GM18907 (cell line): ENCODE measurements around the gene BCL3.

Source experiments
- ATAC-seq: cut with Tn5 transposase; IDR thresholded peaks from one replicate; pipeline ENCODE4 v1.9.1; 2021; ENCODE audit warnings: mild to moderate bottlenecking, moderate library complexity; ENCODE audit not compliant: unreplicated experiment

The BCL3 gene

DNA sequence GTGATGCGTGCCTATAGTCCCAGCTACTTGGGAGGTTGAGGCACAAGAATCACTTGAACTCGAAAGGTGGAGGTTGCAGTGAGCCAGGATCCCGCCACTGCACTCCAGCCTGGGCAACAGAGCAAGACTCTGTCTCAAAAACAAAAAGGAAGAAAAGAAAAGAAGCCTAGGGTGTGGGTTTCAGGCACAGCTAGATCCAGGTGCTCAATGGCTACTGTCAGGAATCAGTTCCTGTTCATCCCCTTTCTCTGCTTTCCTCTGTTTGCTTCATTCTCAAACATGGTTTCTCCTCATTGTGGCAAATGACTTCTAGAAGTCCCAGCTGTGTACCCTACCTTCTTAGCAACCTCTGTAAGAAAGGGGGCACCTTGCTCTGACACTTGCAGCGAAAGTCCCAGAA lies 35.0 kb downstream of the BCL3 start:
- ATAC-seq: no peak

DNA sequence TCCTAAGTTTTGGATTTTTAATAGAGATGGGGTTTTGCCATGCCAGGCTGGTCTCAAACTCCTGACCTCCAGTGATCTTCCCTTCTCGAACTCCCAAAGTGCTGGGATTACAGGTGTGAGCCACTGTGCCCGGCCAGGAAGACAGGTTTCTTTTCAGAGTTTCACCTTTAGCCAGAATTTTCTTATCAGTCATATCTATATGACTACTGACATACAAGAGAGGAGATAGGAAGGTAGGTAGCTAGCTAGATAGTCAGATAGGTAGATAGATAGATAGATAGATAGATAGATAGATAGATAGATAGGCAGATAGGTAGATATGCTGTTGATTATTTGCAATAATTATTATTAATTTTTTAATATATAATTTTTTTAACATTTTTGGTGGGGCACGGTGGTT lies 36.8 kb downstream of the BCL3 start:
- no peak for ATAC-seq

DNA sequence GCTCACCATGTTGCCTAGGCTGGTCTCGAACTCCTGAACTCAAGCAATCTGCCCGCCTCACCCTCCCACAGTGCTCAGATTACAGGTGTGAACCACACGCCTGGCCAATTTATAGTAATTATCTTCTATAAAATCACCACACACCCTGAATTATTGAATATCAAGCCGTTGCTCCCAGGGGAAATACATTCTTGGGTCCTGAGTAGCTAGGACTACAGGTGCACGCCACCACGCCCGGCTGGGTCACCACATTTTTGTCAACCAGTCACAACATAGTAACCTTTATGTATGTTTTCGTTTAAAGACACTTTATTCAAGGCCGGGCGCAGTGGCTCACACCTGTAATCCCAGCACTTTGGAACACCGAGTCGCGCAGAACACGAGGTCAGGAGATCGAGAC lies 37.5 kb downstream of the BCL3 start:
- ATAC-seq: no peak

DNA sequence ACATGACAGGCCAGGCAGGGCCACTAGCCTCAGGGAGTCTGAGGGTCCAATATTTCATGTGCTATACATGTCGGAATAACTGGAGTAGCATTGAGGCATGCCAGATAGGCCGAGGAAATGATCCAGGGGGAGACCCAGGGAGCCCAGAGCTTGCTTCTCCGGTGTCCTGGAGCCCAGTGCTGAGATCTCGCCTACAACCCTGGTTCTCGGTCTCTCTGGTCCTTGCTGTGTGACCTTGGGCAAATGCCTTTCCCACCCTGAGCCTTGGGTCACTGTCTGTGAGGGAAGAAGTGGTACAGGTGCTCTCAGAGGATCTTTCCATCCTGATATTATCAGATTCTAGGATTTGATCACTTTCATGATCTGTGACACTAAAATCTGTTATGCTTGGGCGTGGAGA lies 40.5 kb downstream of the BCL3 start:
- ATAC-seq: no peak

DNA sequence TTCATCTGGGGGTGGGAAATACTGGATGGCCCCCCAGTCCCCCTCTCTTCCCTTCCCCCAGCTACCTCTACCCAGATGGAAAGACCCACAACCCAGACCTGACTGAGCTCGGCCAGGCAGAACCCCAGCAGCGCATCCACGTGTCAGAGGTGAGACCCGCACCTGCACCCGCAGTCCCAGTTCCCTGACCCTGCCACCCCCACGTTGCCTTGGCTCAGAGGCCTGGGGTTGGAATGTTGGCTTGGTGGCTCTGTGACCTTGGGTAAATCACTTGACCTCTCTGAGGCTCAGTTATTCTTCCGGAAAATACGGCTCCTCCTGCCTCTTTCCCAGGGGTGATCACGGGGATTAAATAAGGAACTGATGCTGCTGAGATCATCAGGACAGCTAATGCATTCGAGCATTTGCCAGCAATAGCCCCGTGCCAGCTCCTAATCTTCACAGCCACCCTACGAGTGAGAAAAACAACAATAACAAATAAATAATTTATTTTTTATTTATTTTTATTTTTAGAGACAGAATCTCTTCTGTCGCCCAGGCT lies 41.5 kb downstream of the BCL3 start:
- ATAC-seq: no peak

DNA sequence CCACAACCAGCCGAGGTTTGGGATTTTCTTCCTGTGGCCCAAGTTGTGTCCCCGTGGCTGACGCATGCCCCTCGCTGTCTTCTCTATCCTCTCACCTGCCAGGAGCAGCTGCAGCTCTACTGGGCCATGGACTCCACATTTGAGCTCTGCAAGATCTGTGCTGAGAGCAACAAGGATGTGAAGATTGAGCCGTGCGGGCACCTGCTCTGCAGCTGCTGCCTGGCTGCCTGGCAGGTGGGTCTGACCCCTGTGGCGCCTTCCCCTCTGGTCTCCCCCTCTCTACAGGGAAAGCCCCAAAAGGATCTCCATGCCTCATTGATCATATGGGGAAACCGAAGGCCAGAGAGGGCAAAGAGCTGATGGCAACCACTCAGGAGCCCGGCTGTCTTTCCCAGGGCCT lies 43.8 kb downstream of the BCL3 start:
- no peak for ATAC-seq

DNA sequence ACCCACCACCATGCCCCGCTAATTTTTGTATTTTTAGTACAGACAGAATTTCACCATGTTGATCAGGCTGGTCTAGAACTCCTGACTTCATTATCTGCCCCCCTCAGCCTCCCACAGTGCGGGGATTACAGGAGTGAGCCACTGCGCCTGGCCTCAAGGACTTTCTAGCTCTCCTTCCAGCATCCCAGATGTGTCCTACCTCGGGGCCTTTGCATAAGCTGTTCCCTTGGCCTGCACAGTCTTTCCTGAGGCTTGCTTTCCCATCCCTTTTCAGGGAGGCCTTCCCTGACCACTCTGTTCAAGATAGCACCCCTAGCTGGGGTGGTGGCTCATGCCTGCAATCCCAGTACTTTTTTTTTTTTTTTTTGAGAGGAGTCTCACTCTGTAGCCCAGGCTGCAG lies 46.1 kb downstream of the BCL3 start:
- no peak for ATAC-seq

DNA sequence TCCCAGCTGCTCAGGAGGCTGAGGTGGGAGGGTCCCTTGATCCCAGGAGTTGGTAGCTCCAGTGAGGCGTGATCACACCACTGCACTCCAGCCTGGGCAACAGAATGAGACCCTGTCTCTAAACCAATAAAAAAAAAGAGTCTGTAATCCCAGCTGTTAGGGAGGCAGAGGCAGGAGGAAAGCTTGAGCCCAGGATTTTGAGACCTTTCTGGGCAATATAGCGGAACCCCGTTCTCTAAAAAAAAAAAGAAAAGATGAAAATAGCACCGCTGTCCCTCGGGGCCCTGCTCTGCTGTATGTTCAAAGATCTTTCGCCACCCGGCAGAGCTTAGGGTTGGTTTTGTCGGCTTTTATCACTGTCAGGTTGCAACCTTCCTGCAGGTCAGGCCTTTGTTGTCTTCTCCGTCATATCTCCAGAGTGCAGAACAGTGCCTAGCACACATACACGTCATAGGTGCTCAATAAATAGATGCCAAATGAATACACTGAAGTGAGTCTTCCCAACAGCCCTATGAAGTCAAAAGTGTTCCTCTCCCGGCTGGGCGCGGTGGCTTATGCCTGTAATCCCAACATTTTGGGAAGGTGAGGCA lies 47.0 kb downstream of the BCL3 start:
- no peak for ATAC-seq

DNA sequence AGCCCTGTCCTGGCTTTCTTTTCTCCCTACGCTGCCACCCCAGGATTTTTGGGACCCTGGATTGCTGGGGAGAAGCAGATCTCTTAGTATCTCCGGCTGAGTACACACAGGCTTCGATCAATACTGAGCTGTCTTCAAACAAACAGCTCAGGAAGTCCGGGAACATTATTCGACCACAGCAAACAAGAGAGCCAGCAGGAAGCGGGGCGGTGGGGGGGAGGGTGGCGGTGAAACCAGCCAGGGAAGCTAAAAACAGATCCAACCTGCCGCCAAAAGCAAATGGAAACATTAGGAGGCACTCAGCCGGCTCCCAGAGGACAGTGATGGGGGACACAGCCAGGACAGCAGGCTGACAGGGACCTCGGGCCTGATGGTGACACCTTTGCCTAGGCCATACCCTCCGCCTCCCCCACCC lies 48.2 kb downstream of the BCL3 start:
- ATAC-seq: no peak

DNA sequence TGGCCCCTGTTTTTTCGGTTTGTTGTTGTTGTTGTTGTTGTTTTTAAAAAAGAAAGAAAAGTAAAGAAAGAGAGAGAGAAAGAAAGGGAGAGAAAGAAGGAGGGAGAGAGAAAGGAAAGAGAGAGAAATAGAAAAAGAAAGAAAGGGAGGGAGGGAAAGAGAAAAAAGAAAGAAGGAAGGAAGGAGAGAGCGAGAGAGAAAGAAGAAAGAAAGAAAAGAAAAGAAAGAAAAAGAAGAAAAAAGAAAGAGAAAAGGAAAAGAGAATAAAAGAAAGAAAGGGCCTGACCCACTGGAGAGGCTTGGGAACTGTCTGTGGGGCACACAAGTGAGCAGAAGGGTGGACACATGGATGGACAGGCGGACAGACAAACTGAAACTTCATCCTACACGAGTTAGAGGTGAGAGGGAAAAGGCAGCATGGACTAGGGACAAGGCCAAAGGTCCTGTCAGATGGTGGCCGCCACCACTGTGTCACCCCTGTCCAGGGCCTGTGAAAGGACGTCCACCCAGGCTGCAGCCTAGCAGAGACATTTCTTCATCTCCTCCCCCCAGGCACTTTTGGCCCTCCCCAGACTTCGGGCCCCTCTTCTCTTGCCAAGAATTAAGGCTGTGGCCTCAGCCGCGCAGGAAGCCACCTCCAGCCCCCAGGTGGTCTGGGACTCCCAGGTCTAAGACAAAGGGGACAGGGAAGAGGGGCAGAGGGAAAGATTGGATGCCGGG lies 51.3 kb downstream of the BCL3 start:
- ATAC-seq: no peak

DNA sequence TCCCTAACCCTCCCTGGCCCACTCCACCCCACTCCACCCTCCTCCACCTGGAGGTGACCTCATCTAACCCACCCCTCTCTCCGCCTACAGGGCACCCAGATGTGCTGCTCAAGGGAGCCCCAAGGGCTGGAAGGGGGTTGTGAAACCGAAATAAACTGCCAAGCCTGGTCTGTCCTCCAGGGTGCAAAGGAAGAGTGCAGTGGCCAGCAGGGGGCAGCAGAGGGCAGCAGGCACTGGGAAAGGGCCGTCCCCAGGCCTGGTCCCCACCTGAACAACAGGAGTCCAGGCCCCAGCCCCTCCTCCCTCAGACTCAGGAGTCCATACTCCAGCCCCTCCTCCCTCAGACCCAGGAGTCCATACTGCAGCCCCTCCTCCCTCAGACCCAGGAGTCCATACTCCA lies 52.0 kb downstream of the BCL3 start:
- ATAC-seq: peak; percentile 76

DNA sequence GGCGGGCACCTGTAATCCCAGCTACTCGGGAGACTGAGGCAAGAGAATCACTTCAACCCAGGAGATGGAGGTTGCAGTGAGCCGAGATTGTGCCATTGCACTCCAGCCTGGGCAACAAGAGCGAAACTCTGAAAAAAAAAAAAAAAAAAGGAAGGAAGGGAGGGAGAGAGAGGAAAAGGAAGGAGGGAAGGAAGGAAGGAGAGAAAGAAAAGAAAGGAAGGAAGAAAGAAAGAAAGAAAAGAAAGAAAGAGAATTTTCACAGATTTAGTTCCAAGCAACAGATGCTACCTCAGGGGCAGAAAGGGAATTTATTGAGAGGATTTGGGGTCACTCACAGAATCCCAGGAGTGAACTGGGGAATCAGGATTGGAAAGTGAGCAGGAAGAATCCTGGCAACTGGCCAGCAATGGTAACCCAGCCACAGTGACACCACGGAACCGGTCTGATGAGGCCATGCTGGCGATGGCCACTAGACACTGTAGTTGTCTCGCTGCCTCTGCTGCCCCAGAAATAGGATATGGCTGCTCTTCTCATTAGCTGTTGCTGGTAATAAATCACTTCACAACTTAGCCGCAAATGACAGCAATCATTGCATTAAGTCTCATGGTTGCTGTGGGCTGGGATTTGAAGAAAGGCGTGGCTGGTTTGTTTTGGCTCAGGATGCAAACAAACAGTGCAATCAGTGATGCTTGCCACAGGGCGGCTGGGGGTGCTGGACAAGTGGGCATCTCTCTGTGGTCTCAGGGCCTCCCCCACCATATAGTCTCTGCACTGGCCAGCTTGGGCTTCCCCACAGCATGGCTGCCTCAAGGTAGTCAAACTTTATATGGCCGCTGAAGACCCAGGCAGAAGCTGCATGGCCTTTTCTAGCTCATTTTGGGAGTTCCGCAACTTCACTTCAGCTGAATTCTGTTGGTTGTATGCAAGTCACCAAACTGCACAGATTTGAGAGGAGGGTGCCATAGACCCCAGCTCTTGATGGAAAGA lies 55.2 kb downstream of the BCL3 start:
- ATAC-seq: no peak

DNA sequence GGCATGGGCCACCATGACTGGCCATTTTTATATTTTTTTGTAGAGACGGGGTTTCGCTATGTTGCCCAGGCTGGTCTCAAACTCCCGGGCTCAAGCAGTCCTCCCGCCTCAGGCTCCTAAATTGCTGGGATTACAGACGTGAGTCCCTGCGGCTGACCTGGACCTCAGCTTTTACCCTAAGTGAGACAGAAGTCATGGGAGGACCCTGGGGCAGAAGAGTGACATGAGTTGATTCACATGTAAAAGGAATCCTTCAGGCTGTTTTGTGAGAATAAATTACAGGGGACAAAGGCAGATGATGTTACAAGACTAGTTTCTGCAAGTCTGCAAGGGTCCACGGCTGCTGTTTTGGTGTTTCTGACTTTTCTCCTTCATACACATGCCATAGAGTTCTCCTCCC lies 57.8 kb downstream of the BCL3 start:
- ATAC-seq: no peak

DNA sequence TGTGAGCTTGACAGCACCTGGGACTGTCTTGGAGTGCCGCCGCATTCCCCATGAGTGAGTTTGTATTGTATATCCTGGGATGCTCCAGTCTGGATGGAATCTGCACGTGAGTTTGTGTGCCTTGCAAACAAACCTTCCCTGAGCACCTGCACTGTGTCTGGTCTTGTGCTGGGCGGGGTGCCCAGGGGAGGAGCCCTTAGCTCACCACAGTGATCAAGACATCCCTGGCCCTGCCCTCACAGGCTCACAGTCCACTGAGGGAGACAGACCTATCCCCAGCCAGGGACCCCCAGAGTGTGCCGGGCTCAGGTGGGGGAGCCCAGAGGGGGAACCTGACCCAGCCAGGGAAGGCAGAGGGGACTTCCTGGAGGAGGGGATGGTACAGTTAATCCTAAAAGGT lies 58.7 kb downstream of the BCL3 start:
- no peak for ATAC-seq

DNA sequence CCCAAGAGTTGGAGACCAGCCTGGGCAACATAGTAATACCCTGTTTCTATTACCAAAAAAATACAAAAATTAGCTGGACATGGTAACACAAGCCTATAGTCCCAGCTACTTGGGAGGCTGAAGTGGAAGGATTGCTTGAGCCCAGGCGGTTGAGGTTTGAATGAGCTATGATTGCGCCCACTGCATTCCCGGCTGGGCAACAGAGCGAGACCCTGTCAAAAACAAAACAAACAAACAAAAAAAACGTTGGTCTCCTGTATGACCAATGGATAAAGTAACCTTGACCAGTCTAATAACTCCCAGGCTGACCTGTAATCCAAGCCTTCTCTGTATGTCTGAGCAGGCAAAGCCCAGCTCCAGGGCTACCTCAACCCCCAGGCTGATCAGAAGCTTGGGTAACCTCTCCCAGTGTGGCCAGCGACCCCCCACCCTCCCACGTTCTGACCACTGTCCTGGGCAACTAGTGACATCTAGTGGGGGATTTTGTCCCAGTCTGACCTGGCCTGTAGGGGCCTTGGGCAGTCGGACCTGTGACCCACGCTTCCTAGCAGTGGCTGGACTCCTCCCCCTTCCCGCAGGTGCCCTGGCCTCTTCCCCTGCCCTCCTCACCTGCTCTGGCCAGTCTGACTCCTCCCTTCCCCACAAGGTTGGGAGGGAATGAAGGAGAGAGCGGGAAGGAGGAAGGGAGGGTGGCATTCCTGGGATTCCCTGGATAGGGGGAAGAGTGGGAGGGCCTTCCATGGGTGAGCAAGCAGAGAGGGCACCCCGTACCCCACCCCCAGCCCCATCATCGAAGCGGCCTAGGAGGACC lies 59.3 kb downstream of the BCL3 start:
- no peak for ATAC-seq

DNA sequence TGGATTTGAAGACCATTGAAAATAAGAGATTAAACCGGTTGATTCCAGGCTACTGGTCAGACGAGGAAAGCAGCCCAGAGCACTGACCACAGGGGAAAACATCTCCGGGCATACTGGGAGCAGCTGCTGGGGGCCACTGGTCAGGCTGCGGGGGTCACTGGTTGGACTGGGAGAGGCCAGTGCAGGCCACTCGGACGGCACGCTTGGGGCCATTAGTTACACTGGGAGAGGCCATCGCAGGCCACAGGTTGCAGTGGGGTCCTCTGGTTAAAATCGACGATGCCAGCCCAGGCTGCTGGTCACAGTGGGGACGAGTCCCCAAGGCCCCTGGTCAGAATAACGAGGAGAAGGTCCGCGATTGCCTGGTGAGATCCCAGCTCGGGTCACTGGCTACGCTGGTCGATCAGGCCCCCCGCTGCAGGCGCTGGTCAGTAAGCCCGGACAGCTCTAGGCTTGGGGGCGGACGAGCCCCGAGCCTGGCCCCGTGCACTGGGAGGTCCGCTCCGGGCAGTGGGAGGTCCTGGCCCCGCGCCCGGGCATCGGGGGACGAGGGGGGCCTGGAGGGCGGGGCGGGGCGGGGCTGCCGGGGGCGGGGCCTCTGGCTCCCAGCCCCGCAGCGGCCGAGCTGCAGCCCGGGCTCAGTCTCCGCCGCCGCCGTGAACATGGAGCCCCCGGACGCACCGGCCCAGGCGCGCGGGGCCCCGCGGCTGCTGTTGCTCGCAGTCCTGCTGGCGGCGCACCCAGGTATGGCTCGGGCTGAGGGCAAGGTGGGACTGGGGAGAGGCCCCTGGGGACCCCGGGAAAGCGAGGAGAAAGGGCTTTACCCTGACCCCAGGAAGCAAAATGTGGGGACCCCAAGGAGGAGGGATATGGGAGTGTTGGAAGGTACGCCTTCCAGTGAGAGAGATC lies 60.2 kb downstream of the BCL3 start, which contains the start of gene BCAM:
Gene BCAM (plus strand): TSS at position 641 of the 909 bp plus-strand sequence. CDS start 22 bp downstream, at position 663.
- ATAC-seq: no peak
